ENCODE results near the gene SLC17A3. TPM values are rescaled to one million over a fixed set of nuclear protein-coding genes. Genes with fewer than 3 reads are reported as not detected.

SLC17A3 gene
- total RNA-seq, 1 experiment from 2014 or later = not detected

DNA sequence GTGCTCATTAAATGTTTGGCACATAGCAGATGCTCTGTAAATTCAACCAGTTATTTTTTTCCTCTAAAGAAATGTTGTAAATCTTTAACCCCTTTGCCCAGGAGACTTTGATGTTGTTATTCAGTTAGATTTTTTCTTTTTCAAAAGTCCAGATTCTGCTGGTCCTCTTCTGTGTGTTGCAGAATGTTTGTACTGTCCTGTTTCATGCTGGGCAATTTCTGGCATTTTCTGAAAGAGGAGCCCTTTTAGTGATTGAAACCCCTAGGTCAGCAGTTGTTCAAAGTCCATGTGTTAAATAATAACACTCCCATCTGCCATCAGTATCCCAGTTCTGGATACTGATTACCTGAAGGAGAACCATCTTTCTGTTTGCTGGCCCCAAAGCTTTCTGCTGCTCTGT, 40.9 kb downstream of the SLC17A3 start:
- ATAC-seq (no peak), DNase-seq (ENCODE audit: low read depth, low spot score) (no peak)
- no peaks in the 10 kb centered on the region for H3K36me3 ChIP-seq (ENCODE audit: control insufficient read depth in 1 of 2, insufficient read depth in 2 of 2, low read length in 2 of 2)
- no peak overlapping the region for H3K9ac ChIP-seq (ENCODE audit: low read length)
- CTCF ChIA-PET = no interaction called here
- H4K20me1 ChIP-seq (ENCODE audit: insufficient read depth) = no peaks in the 10 kb centered on the region
- RAD21 ChIA-PET (ENCODE audit: low non-redundant PET in 1 of 2, low total read pairs in 2 of 2, uncharacterized antibody in 2 of 2, unreplicated experiment in 2 of 2) = no interaction called here
- H3K79me2 ChIP-seq (ENCODE audit: insufficient read depth, low read length) = no peaks in the 10 kb centered on the region
- BruUV-seq (replicated peaks) = no TSS peak
- intact Hi-C loops (cut with micrococcal nuclease) = no loop called here
- H3K4me1 ChIP-seq (ENCODE audit: control insufficient read depth in 1 of 2, insufficient read depth in 2 of 2, low read length in 2 of 2) = no peaks in the 10 kb centered on the region
- no peaks in the 10 kb centered on the region for H3K9me2 ChIP-seq (ENCODE audit: insufficient read depth)
- H3K4me3 ChIP-seq (replicated peaks in 1 of 2; ENCODE audit: low read depth in 1 of 2, low read length in 2 of 2) = no peak overlapping the region
- POLR2A ChIA-PET = no interaction called here
- H3K27ac ChIP-seq (ENCODE audit: low read depth, low read length) = no peak overlapping the region
- no peaks in the 10 kb centered on the region for H3K27me3 ChIP-seq (ENCODE audit: insufficient read depth, low read length)
- H3K9me3 ChIP-seq (ENCODE audit: control insufficient read depth in 1 of 2, insufficient read depth in 1 of 2, low read depth in 1 of 2, low read length in 2 of 2) = no peaks in the 10 kb centered on the region
- TF ChIP-seq SRF (IDR thresholded peaks at IDR 0.05; ENCODE audit: low read depth) (no peak), POLR2A (IDR thresholded peaks at IDR 0.05; ENCODE audit: borderline replicate concordance, extremely low read depth, insufficient read depth, insufficient read length) (no peak), MAX (IDR thresholded peaks at IDR 0.05) (no peak), CBX3 (IDR thresholded peaks at IDR 0.05; ENCODE audit: low read depth) (no peak), ZFX (IDR thresholded peaks at IDR 0.05) (no peak), EGR1 (IDR thresholded peaks at IDR 0.05; ENCODE audit: low read depth) (no peak)
- H2AFZ ChIP-seq (ENCODE audit: low read depth, low read length, poor library complexity, severe bottlenecking) = no peak overlapping the region
- H3K4me2 ChIP-seq (ENCODE audit: low read length) = no peak overlapping the region

GRCh38 chr6:25832670-25833069, 41.4 kb downstream of the SLC17A3 start:
- RAD21 ChIA-PET (ENCODE audit: low non-redundant PET in 1 of 2, low total read pairs in 2 of 2, uncharacterized antibody in 2 of 2, unreplicated experiment in 2 of 2) = no interaction called here
- Histone ChIP-seq H4K20me1 (ENCODE audit: insufficient read depth) (no peaks in the 10 kb centered on the region), H3K9me2 (ENCODE audit: insufficient read depth) (no peaks in the 10 kb centered on the region), H3K27me3 (ENCODE audit: insufficient read depth, low read length) (no peaks in the 10 kb centered on the region), H2AFZ (ENCODE audit: low read depth, low read length, poor library complexity, severe bottlenecking) (no peak overlapping the region), H3K9me3 (ENCODE audit: control insufficient read depth in 1 of 2, insufficient read depth in 1 of 2, low read depth in 1 of 2, low read length in 2 of 2) (no peaks in the 10 kb centered on the region), H3K27ac (ENCODE audit: low read depth, low read length) (no peak overlapping the region), H3K79me2 (ENCODE audit: insufficient read depth, low read length) (no peaks in the 10 kb centered on the region), H3K4me2 (ENCODE audit: low read length) (no peak overlapping the region), H3K9ac (ENCODE audit: low read length) (no peak overlapping the region), H3K36me3 (ENCODE audit: control insufficient read depth in 1 of 2, insufficient read depth in 2 of 2, low read length in 2 of 2) (no peaks in the 10 kb centered on the region), H3K4me3 (replicated peaks in 1 of 2; ENCODE audit: low read depth in 1 of 2, low read length in 2 of 2) (no peak overlapping the region), H3K4me1 (ENCODE audit: control insufficient read depth in 1 of 2, insufficient read depth in 2 of 2, low read length in 2 of 2) (no peaks in the 10 kb centered on the region)
- intact Hi-C loops (cut with micrococcal nuclease) = no loop called here
- BruUV-seq (replicated peaks) = no TSS peak
- CTCF ChIA-PET = no interaction called here
- POLR2A ChIA-PET = no interaction called here
- TF ChIP-seq YY1 (IDR thresholded peaks at IDR 0.05; ENCODE audit: extremely low read depth, insufficient replicate concordance, low read depth, low read length) (no peak), RAD21 (IDR thresholded peaks at IDR 0.05; ENCODE audit: low read depth) (no peak), FOSL1 (IDR thresholded peaks at IDR 0.05; ENCODE audit: low read depth) (no peak), EZH2 (IDR thresholded peaks at IDR 0.05) (no peak), ZFX (IDR thresholded peaks at IDR 0.05) (no peak)
- DNase-seq (ENCODE audit: low read depth, low spot score) (no peak), ATAC-seq (no peak)
